Mononuclear cell (primary cell): ENCODE measurements around the gene NRL. TPM values are rescaled to one million over a fixed set of nuclear protein-coding genes. Genes with fewer than 3 reads are reported as not detected.

Experiments used
- H3K27me3 ChIP-seq: 2 replicates; pipeline ENCODE4 v1.6.0; 2011; ENCODE audit warnings: low read length, control low read depth; ENCODE audit not compliant: insufficient read depth
- H3K4me1 ChIP-seq: 2 replicates; pipeline ENCODE4 v1.5.1; 2011; ENCODE audit warnings: mild to moderate bottlenecking, low read length, control low read depth; ENCODE audit not compliant: insufficient read depth
- H3K4me3 ChIP-seq: 2 replicates; pipeline ENCODE4 v1.5.1; 2011; ENCODE audit warnings: mild to moderate bottlenecking, low read length, moderate library complexity
- H3K9me3 ChIP-seq: 2 replicates; pipeline ENCODE4 v1.5.1; 2011; ENCODE audit warnings: low read depth, mild to moderate bottlenecking, control low read depth, low read length
- total RNA-seq: library from RNA; depleted of rRNA; stranded (reverse); fragments of >200 nt; gene quantifications from one replicate; pipeline ENCODE4 v1.2.3, GENCODE V29; 2012

Gene NRL
- total RNA-seq, 1 donor = 1.2 TPM

- Histone ChIP-seq H3K4me1 (peaks cover 28% of the 10 kb centered on the region), H3K4me3 (no peak overlapping the region), H3K27me3 (peaks cover 9% of the 10 kb centered on the region), H3K9me3 (no peaks in the 10 kb centered on the region)
These were observed 37.7 kb downstream of the NRL start for GRCh38 chr14:24077086-24077485.

DNA sequence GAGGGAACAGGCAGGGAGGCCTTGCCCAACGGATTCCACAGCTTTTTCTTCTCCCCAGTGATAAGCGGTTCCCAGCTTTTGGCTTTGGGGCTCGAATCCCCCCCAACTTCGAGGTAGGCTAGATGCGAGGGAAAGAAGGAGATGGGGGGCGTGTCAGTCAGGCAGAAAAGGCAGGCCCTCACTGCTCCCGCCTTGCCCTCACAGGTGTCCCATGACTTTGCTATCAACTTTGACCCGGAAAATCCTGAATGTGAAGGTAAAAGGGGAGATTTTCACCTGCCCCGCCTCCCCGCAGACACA is 38.5 kb downstream of the NRL start:
- no peak overlapping the region for H3K4me3 ChIP-seq
- peaks cover 6% of the 10 kb centered on the region for H3K27me3 ChIP-seq
- no peaks in the 10 kb centered on the region for H3K9me3 ChIP-seq
- peaks cover 21% of the 10 kb centered on the region for H3K4me1 ChIP-seq

DNA sequence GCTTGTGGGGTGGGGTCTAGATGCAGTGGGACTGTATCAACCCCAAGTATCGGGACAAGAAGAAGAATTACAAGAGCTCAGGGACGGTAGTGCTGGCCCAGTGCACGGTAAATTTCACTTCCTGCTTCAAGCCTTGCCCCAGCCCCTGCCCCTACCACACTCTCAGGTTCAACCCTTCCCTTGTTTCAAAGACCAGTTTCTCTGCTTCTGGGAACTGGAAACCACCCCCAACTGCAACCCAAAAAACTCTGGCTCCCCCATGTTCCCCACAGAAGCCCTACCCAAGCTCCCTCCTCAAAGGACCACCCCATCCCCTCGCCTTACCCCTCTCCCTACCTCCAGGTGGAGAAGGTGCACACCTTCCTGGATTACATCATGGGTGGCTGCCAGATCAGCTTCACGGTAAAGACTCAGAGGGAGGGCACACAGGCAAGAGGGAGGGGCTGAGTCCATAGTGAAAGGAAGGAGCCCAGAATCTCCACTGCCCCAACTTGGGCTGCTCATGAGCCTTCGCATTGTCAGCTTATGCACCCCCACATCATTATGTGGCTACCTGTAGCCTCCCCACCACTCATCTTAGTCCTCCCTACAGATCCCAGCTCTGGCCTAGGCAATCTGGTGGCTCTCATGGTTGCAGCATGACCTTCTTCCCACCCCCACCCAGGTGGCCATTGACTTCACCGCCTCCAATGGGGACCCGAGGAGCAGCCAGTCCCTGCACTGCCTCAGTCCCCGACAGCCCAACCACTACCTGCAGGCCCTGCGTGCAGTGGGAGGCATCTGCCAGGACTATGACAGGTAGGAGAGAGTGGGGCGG is 39.1 kb downstream of the NRL start:
- Histone ChIP-seq H3K27me3 (peaks cover 4% of the 10 kb centered on the region), H3K4me1 (peaks cover 16% of the 10 kb centered on the region), H3K9me3 (no peaks in the 10 kb centered on the region), H3K4me3 (no peak overlapping the region)

DNA sequence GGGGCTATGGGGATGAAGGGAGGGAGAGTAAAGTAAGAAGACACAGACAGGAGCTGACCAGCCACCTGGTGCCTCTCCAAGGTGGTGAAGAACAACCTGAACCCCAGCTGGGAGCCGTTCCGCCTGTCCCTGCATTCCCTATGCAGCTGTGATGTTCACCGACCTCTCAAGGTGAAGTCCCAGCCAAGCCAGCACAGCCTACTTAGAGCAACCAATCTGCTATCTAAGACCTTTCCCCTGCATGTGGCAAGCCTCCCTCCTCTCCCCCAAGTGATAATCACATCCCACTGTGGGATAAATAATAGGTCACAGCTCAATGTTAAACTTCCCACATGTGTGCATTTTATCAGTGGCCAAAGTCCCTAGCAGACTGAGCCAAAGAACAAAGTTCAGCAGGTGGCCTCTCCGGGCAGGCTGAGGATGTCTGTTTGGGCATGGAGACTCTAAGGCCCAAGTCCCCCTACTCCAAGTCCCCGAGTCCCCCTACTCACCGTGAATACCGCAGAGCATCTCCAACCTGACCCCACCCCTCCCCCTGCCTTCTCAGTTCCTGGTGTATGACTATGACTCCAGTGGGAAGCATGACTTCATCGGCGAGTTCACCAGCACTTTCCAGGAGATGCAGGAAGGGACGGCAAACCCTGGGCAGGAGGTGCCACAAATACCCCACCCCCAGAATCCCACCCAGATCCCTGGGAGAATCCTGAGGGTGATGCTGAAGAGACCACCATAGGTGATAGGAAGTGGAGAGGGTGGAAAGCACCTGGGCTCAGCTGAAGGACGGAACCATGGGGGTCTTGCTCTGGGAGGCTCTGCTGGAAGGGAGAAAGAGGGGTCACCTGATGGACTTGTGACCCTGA is 39.9 kb downstream of the NRL start:
- no peaks in the 10 kb centered on the region for H3K27me3 ChIP-seq
- H3K4me1 ChIP-seq = peaks cover 10% of the 10 kb centered on the region
- H3K4me3 ChIP-seq = no peak overlapping the region
- H3K9me3 ChIP-seq = no peaks in the 10 kb centered on the region

GRCh38 chr14:24072881-24073877 is 41.6 kb downstream of the NRL start:
- peaks cover 10% of the 10 kb centered on the region for H3K4me1 ChIP-seq
- H3K9me3 ChIP-seq = no peaks in the 10 kb centered on the region
- no peaks in the 10 kb centered on the region for H3K27me3 ChIP-seq
- no peak overlapping the region for H3K4me3 ChIP-seq

GRCh38 chr14:24072436-24072835 is 42.3 kb downstream of the NRL start:
- no peaks in the 10 kb centered on the region for H3K27me3 ChIP-seq
- peaks cover 10% of the 10 kb centered on the region for H3K4me1 ChIP-seq
- H3K9me3 ChIP-seq = no peaks in the 10 kb centered on the region
- H3K4me3 ChIP-seq = no peak overlapping the region

- peaks cover 10% of the 10 kb centered on the region for H3K4me1 ChIP-seq
- no peaks in the 10 kb centered on the region for H3K27me3 ChIP-seq
- H3K4me3 ChIP-seq = no peak overlapping the region
- no peaks in the 10 kb centered on the region for H3K9me3 ChIP-seq
These were observed 42.8 kb downstream of the NRL start for GRCh38 chr14:24071836-24072430.

DNA sequence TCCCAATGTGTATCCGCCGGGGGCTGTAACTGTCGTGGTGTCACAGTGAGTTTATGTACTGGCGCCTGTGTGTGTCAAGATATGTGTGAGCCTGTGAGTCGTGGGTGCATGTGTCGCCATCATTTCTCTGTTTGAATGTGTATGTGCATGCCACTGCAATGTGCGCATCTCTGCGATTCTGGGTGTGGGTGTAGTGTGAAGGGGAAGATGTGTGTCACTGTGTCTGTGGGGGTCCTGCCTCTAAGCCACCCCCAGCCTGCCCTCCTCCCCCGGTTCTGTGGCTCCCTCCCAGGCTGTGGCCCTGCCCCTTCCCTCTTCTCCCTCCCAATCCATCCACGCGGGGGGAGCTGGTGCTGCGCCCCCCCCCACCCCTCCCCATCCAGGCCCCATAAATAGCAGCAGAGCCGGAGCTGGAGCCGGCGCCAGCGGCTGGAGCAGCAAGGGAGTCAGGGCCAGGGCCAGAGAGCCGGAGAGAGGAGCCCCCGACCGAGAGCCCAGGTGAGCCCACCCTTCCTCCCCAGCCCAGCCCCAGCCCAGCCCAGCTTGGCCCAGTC is 43.5 kb downstream of the NRL start, which contains the start of gene CPNE6:
CPNE6 (plus strand) TSS at position 419 of the 554 bp plus-strand sequence. CDS start 1,375 bp downstream, outside the sequence.
- no peak within 1 kb of the TSS for H3K4me3 ChIP-seq
- H3K4me1 ChIP-seq = peaks cover 10% of the 10 kb centered on the region
- H3K27me3 ChIP-seq = no peaks in the 10 kb centered on the region
- H3K9me3 ChIP-seq = no peaks in the 10 kb centered on the region

GRCh38 chr14:24070285-24071143 is 44.2 kb downstream of the NRL start:
- Histone ChIP-seq H3K27me3 (no peaks in the 10 kb centered on the region), H3K4me1 (peaks cover 6% of the 10 kb centered on the region), H3K9me3 (no peaks in the 10 kb centered on the region), H3K4me3 (no peak overlapping the region)

GRCh38 chr14:24069411-24069735 is 45.4 kb downstream of the NRL start:
- no peaks in the 10 kb centered on the region for H3K9me3 ChIP-seq
- H3K27me3 ChIP-seq = no peaks in the 10 kb centered on the region
- H3K4me3 ChIP-seq = no peak overlapping the region
- H3K4me1 ChIP-seq = no peaks in the 10 kb centered on the region

DNA sequence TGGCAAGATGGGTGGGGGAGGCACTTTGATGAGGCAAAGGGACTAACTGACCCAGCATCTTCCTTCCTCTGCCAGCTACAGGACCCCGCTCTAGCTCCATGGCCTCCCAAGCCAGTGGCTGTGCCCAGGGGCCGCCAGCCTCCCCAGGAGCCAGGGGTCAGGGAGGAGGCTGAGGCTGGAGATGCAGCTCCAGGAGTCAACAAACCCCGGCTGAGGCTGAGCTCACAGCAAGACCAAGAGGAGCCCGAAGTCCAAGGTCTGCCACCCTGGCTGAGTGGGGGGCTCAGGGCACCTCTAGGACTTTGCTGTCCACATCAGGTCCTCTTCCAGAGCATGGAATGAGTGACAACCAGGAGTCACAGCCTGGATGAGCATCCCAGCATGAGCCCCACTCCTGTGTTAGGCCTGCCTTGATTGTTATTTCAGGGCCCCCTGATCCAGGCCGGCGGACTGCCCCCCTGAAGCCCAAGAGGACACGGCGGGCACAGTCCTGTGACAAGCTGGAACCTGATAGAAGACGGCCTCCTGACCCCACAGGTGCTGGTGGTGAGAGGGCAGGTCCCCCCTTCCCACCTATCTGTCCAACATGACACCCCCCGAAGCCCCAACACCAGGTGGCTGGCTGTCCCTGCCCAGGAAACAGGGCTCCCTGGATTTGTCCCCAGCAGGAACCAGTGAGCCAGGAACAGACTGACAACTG is 45.9 kb downstream of the NRL start:
- Histone ChIP-seq H3K9me3 (no peaks in the 10 kb centered on the region), H3K4me1 (no peaks in the 10 kb centered on the region), H3K27me3 (no peaks in the 10 kb centered on the region), H3K4me3 (no peak overlapping the region)

DNA sequence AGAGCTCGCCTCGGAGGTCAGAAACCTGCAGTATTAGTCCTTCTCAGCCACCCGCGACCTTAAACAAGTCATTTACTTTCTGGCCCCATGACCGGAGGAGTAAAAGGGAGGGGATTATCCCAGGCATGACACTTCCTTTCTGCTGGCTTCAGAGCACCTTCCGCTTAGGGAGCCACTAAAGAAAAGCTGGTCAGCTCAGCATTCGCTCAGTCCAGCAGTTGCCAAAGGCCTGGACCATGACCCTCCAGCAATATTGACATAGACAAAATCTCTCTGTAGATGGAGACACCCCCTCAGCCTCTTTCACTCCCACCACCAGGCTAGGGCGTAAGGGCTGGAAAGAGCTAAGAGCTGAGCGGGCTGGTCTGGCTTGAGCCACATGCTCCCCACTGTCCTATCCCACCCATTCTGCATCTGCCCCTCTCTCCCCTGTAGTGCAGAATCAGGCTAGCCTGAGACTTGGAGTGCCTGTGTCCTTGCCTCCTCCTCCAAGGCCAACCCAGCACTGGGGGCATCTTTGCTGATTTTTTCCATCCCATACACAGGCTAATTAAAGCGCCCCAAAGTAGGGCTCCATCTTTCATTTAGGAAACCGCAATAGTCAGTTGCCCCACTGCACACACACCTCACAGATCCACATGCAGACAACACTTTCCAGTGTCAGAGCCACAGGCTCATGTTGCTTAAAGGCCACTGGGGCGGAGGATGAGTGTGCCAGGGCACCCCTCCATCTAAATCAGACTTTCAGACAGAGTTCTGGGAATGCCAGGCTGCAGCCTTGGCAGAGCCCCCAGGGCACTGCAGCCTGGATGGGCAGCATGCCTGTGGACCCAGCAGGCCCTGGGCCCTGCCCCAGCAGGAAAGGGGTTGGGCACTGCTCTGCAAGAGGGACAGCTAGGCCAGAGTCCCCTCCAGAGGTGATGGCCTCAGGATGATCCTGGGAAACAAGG is 47.3 kb downstream of the NRL start:
- H3K9me3 ChIP-seq = no peaks in the 10 kb centered on the region
- no peaks in the 10 kb centered on the region for H3K4me1 ChIP-seq
- no peaks in the 10 kb centered on the region for H3K27me3 ChIP-seq
- H3K4me3 ChIP-seq = no peak overlapping the region
